Measurements from ENCODE around the gene TBCCD1. TPM values are rescaled to one million over a fixed set of nuclear protein-coding genes. Genes with fewer than 3 reads are reported as not detected.

Gene TBCCD1
- total RNA-seq, 4 donors from 2014 or later: 3.8 to 31.7 (median 15.1) TPM

DNA sequence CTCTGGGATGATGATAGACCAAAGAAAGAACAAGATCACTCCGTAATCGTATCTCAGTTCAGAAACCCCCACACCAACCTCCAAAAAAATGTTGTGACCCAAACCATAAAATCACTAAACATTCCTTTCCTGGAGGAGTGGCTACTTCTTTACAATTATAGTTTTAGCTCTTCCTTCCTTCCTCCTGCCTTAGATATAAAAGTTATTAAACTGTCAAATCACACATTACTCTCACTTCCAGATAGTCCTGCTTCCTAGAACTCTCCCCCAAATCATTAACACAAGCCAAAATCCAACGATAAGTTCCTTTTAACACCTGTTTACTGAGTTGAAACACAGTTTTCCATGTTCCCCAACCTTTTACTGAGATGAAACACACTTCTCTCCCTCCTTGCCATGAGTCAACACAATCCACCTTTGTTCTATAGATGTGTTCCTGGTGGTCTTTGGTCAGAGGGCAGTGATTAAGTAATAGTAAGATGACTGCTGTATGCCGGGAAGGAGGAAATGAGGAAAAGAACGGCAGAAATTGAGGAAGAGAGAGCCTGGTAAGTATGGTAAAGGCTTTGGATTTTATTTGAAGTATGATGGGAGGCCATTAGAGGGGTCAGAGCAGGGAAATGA, 14.6 kb downstream of the TBCCD1 start:
- intact Hi-C loops (cut with DNase I; ENCODE audit: low total_unique reads): no loop called here
- DNase-seq: no peak
- no peak overlapping the region for H3K27ac ChIP-seq
- H3K36me3 ChIP-seq: no peaks in the 10 kb centered on the region
- H3K27me3 ChIP-seq: no peaks in the 10 kb centered on the region
- TF ChIP-seq, protein P1, sequence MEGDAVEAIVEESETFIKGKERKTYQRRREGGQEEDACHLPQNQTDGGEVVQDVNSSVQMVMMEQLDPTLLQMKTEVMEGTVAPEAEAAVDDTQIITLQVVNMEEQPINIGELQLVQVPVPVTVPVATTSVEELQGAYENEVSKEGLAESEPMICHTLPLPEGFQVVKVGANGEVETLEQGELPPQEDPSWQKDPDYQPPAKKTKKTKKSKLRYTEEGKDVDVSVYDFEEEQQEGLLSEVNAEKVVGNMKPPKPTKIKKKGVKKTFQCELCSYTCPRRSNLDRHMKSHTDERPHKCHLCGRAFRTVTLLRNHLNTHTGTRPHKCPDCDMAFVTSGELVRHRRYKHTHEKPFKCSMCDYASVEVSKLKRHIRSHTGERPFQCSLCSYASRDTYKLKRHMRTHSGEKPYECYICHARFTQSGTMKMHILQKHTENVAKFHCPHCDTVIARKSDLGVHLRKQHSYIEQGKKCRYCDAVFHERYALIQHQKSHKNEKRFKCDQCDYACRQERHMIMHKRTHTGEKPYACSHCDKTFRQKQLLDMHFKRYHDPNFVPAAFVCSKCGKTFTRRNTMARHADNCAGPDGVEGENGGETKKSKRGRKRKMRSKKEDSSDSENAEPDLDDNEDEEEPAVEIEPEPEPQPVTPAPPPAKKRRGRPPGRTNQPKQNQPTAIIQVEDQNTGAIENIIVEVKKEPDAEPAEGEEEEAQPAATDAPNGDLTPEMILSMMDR (IDR thresholded peaks at IDR 0.05): no peak
- no peak for TF ChIP-seq POLR2A (IDR thresholded peaks at IDR 0.05)
- no peak overlapping the region for H3K4me3 ChIP-seq
- H3K9me3 ChIP-seq: no peaks in the 10 kb centered on the region
- no peaks in the 10 kb centered on the region for H3K4me1 ChIP-seq

DNA sequence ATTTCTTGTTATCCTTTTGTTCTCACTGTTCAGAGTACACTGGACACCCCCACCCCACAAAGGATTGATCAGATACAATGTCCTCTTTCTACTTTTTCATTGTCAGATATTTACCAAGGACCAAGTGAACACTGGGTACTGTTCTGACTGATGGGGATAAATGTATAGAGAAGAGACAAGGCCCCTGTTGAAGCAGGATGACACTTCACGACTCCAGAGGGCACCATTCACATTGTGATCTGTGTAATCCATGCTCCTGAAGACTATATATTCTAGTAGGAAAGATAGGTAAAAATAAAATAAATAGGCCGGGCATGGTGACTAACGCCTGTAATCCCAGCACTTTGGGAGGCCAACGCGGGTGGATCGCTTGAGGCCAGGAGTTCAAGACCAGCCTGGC, 15.8 kb downstream of the TBCCD1 start:
- no peaks in the 10 kb centered on the region for H3K36me3 ChIP-seq

GRCh38 chr3:186549497-186549896, 17.6 kb downstream of the TBCCD1 start:
- Histone ChIP-seq H3K9me3 (no peaks in the 10 kb centered on the region), H3K4me1 (no peaks in the 10 kb centered on the region), H3K36me3 (no peaks in the 10 kb centered on the region), H3K27me3 (no peaks in the 10 kb centered on the region), H3K27ac (no peak overlapping the region), H3K4me3 (no peak overlapping the region)
- DNase-seq: no peak
- intact Hi-C loops (cut with DNase I; ENCODE audit: low total_unique reads): loop anchor here (10.0 kb wide), 1 partner anchor 295 kb away; no protein-coding TSS in a partner anchor
- TF ChIP-seq, protein P1 (IDR thresholded peaks at IDR 0.05): no peak
- no peak for TF ChIP-seq POLR2A (IDR thresholded peaks at IDR 0.05)

More for the DNA sequence above, 15.8 kb downstream of the TBCCD1 start:
- Histone ChIP-seq H3K4me1 (no peaks in the 10 kb centered on the region), H3K27me3 (no peaks in the 10 kb centered on the region), H3K4me3 (no peak overlapping the region), H3K27ac (no peak overlapping the region), H3K9me3 (no peaks in the 10 kb centered on the region)
- TF ChIP-seq POLR2A (IDR thresholded peaks at IDR 0.05): no peak
- TF ChIP-seq, protein P1 (IDR thresholded peaks at IDR 0.05): no peak
- intact Hi-C loops (cut with DNase I; ENCODE audit: low total_unique reads): no loop called here
- no peak for DNase-seq

GRCh38 chr3:186544281-186544680, 22.9 kb downstream of the TBCCD1 start, which contains the start of gene CRYGS:
TSS of gene CRYGS (minus strand) at chr3:186544380. CDS start at chr3:186544326, 54 bp downstream.
- Histone ChIP-seq H3K27ac (no peak within 1 kb of the TSS), H3K27me3 (no peaks in the 10 kb centered on the region), H3K36me3 (no peaks in the 10 kb centered on the region), H3K4me1 (no peaks in the 10 kb centered on the region), H3K4me3 (no peak within 1 kb of the TSS), H3K9me3 (no peaks in the 10 kb centered on the region)
- intact Hi-C loops (cut with DNase I; ENCODE audit: low total_unique reads): loop anchor here (5.0 to 10.0 kb wide), 2 partner anchors 289 to 562 kb away; no protein-coding TSS in a partner anchor
- no peak for DNase-seq
- TF ChIP-seq POLR2A (IDR thresholded peaks at IDR 0.05): no peak
- TF ChIP-seq, protein P1 (IDR thresholded peaks at IDR 0.05): no peak

GRCh38 chr3:186540835-186541226, 26.3 kb downstream of the TBCCD1 start:
- no peaks in the 10 kb centered on the region for H3K4me1 ChIP-seq
- no peak overlapping the region for H3K4me3 ChIP-seq
- intact Hi-C loops (cut with DNase I; ENCODE audit: low total_unique reads): loop anchor here (5.0 to 10.0 kb wide), 2 partner anchors 286 to 559 kb away; no protein-coding TSS in a partner anchor
- DNase-seq: no peak
- TF ChIP-seq, protein P1 (IDR thresholded peaks at IDR 0.05): no peak
- TF ChIP-seq POLR2A (IDR thresholded peaks at IDR 0.05): no peak
- H3K27ac ChIP-seq: no peak overlapping the region
- H3K36me3 ChIP-seq: no peaks in the 10 kb centered on the region
- no peaks in the 10 kb centered on the region for H3K27me3 ChIP-seq
- H3K9me3 ChIP-seq: no peaks in the 10 kb centered on the region
